KG1 (cell line): ENCODE results near the gene CDC37.
"Not testable (repeated sequence)": the region's sequence is repeated elsewhere in the genome, so short reads cannot be mapped to it uniquely, and the experiment has no call there.

Experiments
- DNase-seq: peaks from one replicate; lab custom pipeline; 2025; lab: John Stamatoyannopoulos, UW

CDC37 gene

DNA sequence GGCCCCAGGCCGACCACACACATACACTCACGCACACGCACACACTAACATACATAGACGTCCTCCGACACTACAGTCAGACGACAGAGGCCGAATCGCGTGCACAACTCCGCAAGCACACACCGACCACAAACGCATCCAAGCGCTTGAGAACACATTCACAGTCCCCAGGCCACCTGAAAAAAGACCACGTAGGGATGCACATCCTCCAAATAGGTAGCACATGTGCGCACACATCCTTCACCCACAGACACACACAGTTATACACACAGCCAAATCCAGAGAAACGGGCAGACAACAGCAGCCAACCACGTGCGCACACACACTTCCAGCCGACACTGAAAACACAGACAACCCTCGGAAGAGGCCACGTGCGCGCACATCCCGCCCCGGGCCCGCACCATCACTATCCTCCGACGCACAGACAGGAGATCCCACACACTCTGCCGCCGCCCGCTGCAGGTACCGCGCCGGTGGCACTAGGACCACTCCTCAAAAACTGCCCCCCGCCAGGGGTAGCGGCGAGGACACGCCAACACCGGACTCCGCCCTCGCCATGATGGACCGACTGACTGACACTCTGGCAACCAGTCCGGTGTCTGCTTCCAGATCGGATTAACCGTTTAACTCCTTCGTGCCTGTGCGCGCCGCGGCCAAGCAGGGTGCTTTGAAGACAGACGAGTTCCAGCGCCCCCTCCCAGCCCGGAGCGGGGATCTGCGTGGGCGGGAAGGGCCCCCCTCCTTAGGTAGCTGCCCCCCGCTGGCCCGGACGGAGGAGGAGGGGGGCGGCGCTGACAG is 16.5 kb upstream of the CDC37 start:
- peak; percentile 21 for DNase-seq

DNA sequence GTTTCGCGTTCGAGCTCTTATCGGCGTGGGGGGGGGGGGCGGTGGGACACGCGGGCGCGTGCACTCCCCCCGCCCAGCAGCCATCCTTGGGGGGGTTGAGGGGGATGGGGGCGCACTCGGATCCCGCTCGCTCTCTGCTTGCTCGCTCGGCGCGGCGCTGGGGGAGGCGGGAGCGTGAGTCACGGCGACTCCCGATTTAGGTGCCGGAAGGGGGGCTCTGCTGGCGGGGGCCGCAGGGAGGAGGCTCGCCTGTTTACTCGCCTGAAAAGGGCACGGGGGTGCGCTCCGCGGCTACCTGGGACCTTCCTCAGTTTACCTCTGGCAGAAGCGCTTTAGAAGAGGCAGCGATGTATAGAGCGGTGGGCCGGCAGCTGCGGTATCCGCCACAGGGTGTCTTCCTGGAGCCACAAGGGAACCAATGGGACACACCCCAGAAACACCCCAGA is 15.9 kb upstream of the CDC37 start:
- no peak for DNase-seq

DNA sequence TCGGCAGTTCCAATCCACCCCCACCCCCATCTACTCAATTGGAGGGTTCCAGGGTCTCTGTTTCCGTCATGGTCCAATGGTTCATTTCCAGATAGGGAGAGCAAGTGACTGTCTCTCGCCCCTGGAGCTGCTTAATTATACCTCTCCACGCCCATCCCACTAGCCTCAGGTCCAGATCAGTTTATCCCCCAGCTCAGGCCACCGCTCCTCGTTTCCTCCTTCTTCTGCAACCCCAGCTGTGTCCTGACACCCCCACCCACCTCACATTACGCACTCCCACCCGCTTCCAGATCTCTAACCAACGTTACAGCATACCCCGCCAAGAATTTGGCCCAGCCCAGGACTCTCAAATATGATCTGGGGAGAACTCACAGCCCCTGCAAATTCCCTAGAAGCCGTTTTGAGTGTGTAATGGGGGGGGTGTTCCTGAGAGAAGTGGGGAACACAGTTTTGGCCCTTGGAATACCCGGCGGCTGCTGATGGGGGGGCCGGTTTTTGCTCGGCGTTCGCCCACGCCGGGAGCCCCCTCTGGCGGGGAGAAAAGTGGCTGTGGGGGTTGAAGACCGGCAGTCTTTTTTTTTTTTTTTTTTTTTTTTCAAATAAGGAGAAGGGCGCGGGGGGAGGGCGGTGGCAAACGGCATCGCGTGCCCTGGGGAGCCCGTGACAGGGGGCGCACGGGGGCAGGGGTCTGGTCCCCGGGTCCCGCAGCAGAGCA is 15.3 kb upstream of the CDC37 start:
- no peak for DNase-seq

DNA sequence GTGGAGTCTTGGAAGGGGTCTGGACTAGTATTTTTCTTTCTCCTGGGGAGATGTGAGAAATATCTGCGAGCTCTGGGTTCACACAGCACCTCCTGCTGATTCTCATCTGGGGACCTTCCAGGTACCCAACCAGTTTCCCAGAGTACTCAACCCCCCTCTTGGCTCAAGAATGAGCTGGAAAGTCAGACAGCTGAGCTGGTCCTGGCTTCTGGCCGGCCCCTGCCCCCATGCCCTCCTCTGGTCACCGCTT is 14.8 kb upstream of the CDC37 start:
- no peak for DNase-seq

DNA sequence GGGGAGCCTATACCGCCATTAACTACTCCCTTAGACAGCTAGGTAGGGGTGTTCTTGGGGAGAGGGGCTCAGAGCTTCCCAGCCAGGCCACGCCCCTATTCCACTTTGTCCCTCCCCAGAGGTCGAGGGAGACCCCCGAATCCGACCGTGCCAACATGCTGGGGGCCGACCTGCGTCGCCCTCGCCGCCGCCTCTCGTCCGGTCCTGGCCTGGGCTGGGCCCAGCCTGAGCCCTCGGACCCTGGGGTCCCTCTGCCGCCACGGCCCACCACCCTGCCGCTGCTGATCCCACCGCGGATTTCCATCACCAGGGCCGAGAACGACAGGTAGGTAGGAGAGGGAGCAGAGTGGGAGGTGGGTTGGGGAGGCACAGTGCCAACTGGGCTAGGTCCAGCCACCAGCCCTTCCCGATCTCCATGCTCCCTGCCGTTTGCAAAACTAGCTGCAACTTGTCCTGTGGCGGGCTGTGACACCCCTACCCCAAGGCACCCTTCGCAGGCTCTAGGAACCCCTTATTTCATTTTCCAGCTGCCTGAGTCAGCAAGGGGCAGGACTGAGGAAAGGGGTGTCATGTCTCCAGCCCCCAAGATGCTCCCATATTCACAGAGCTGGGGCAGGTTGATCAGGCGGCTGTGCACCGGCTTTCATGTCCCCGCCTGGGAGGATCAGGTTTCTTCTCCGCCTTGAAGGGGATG is 14.3 kb upstream of the CDC37 start:
- no peak for DNase-seq

DNA sequence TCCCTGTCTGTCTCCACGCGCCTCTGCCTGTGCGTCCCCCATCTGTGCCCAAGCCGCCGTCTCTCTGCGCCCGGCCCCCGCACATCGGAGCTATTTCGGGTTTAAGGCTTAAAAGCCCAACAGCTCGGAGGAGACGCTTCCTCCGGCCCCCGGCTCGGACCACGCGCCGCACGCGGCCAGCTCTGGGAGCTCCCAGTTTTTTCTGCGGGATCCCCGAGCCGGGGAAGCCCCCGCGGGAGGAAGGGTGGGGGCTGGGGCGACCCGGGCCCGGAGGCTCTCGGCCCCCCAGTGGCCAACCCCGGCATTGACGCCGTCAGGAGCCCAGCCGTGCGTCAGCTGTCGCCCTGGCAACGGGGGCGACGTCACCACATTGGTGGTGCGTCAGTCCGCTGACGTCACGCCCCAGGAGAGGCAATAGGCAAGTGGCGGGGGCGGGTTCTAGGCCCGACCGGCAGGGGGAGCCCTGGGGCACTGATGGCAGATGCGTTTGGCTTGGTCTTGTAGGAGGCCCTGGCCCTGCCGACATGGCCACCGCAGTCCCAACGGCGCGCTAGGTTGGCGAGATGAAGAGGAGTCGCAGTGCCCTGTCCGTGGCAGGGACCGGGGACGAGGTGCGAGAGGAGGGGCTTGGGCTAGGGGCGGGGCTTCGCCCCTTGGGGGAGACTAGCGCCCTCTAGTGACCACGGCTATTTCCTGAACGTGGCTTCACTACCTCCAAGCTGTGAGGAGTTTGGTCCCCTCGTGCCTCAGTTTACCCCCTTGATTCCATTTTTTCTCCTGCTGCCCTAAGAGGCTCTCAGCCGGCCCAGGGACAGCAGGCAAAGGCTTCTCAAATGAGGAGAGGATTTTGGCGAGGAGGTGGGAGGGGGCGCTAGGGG is 13.3 kb upstream of the CDC37 start:
- peak; percentile 88 for DNase-seq

DNA sequence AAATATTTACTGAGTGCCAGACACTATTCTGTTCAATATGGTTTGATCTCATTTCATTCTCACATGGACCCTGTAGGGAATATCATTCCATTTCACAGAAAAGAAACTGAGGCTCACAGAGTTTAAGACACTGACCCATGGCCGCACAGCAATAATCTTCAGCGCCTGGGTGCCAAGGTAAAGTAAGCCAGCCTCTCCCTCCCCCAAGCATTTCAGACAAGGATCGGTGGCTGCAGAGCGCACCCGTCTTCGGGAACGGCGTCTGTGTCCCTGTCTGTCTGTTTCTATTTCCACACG is 12.7 kb upstream of the CDC37 start:
- DNase-seq, result no peak

DNA sequence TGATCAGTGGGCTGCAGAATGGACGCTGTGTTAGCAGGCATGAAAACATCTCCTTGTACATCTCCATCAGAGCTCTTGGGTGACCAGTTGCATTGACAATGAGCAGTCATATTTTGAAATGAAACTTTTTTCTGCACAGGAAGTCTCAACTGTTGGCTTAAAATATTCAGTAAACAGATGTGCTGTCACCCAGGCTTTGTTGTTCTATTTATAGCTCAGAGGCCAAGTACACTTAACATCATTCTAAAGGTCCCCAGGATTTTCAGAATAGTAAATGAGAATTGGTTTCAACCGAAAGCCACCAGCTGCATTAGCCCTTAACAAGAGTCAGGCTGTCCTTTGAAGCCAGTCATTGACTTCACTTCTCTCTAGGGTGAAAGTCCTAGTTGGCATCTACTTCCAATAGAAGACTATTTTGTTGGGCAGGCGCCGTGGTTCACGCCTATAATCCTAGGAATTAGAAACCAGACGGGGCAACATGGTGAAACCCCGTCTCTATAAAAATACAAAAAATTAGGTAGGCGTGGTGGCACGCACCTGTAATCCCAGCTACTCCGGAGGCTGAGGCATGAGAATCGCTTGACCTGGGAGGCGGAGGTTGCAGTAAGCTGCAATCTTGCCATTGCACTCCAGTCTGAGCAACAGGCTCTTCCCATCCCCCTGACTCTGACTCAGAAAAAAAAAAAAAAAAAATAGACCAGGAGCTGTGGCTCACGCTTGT is 9.1 kb upstream of the CDC37 start:
- DNase-seq, result no peak

DNA sequence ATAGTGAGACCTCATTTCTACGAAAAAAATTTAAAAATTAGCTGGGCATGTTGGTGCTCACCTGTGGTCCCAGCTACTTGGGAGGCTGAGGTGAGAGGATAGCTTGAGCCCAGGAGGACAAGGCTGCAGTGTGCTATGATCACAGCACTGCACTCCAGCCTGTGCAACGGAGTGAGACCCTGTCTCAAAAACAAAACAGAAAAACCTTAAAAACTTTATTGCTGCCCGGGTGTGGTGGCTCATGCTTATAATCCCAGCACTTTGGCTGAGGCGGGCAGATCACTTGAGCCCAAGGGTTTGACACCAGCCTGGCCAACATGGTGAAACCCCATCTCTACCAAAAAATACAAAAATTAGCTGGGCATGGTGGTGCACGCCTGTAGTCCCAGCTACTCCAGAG is 7.9 kb upstream of the CDC37 start:
- DNase-seq, result not testable (repeated sequence)

DNA sequence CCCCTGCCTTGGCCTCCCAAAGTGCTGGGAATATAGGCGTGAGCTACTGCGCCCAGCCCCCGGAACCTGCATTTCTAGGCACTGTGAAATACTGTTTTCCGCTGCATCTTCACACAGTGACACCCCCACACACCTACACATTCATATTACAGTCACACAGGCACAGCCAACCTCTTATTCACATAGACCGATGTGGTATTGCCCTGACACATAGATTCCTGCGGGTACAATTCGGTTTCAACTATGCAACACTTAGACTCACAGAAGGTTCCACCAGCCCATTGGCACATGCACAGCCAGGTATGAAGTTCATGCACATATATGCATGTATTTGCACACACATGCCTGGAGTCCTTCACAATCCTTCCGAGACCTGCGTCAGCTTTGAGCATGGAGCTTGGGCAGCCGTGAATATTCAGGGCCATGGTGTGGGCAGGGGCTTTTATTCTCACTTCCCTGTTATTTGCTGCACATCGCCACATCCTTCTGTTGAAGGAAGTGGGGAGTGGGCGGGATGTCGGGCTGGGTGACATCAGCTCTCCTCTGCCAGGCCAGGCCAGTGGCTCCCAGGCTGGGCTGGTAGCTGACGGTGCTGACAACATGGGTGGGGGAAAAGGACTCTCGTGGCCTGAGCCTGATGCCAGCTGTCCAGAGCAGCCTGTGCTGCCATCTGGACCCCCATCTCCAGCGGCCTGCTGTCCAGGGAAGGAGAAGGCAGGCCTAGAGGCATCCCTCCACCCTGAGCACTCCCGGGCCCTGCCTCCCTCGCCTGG is 5.4 kb upstream of the CDC37 start:
- peak; percentile 62 for DNase-seq

DNA sequence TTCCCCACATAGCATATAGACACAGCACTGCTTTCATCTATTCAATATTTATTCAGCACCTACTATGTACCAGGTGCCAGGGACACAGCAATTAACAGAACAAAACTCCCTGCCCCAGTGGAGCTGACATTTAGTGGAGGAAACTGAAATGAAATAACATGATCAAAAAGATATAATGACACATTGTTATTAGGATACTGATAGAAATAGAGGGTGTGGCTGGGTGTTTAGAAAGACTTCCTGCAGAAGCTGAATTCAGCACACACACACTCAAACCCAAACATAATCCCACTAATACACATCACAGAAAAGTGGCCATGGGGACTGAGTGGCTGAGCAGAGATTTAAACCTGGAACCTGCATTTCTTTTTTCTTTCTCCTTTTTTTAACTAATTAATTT is 3.8 kb upstream of the CDC37 start:
- DNase-seq, result no peak

DNA sequence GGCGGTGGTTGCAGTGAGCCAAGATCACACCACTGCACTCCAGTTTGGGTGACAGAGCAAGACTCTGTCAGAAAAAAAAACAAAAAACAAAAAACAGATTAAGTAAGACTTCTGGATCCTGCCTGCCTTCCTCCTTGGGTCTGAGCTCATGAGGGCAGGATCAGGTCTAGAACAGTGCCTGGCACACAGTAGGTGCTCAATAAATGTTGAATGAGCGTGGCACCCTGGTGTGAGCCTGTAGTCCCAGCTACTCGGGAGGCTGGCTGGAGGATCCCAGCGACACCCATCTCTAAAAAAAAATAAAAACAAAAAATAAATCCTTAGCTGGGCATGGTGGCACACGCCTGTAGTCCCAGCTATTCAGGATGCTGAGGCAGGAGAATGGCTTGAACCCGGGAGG is 2.8 kb upstream of the CDC37 start:
- DNase-seq, result no peak

DNA sequence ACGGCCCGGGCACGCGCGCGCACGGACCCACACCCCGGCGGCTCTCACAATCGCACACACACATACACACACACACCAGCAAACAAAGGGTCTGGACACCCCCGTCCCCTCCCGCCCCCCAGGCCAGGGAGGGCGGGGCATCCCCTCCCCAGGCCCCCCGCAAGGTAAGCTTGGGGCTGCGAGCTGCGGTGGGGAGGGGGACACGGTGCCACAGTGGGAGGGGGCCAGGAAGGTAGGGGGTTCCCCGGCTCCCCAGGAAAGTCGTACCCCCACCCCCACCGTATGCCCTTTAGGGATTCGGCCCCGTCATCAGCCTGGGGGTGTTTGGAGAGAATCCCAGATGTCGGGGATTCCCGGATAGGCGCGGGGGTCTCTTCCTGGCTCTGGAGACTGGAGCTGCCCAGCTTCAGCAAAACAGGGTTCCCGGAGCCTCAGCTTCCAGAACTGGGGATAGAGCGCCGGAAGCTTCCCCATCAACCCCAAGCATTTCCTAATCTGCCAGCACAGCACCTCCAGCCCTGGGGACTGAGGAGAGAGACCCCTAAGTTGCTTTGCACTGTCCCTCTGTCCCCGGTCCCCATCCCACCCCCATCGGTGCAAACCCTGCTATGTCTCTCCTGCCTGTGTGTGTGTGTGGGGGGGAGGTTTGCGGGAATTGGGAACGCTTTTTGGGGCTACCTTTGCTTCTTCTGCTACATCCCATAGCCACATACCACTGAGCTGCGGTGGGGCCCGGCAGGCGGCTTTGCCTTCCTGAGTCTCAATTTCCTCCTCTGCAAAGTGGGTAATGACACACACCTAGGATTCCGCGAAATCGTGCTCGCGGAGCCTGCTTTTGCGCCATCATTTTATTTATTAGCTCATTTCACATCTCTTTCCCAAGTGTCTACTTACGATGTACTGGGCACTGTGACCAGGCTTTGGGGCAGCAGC is 1.8 kb upstream of the CDC37 start:
- DNase-seq, result no peak

DNA sequence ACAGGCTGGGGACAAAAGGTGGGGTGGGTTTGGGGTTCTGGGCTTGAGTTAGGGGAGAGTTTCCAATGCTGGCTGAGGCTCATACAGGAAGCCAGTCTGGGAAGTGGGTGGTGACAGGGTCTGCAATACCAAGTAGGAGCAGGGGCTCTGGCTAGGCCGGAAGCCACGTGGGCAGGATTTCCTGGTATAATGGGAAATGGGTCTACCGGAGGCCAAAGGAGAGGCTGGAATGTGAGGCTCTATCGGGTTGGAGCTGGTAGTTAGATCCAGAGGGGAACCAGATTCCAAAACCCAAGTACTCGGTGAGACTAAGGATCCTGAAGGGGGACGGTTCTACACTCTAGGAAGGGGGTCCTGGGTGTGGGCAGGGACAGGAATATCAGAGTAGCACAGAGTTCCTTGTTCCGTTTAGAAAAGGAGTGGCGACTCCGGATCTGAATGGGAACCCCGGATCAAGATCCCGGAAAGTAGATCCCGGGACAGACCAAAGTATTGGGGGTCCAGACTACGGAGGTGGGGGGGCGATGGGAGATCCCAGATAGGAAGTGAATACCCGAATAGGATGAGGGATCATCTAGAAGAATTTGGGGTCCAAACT is 802 bp downstream of the CDC37 start:
- no peak for DNase-seq

DNA sequence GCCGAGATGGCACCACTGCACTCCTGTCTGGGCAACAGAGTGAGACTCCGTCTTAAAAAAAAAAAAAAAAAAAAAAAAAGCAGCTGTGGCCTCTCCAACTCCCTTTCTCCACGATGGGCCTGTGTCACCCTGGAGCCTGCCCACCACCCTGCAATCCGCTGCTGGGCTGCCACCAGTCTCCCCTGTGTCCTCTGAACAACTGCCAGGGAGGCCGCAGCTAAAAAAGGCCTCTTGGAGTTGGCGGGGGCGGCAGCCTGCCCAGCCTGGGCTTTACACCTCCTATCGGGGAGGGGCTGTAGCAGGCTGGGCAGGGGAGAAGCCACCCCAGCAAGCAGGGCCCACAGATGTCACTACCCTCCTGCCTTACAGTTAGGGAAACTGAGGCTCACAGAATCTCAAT is 3.5 kb downstream of the CDC37 start:
- DNase-seq, result no peak

DNA sequence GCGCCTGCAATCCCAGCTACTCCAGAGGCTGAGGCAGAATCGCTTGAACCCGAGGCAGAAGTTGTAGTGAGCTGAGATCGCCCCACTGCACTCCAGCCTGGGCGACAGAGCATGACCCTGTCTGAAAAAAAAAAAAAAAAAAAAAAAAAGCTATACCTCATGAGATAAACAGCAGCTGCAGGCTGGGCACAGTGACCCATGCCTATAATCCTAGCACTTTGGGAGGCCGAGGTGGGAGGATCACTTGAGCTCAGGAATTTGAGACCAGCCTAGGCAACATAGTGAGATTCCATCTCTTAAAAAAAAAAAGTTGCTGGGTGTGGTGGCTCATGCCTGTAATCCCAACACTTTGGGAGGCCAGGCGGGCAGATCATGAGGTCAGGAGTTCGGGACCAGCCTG is 4.0 kb downstream of the CDC37 start:
- DNase-seq, result not testable (repeated sequence)

DNA sequence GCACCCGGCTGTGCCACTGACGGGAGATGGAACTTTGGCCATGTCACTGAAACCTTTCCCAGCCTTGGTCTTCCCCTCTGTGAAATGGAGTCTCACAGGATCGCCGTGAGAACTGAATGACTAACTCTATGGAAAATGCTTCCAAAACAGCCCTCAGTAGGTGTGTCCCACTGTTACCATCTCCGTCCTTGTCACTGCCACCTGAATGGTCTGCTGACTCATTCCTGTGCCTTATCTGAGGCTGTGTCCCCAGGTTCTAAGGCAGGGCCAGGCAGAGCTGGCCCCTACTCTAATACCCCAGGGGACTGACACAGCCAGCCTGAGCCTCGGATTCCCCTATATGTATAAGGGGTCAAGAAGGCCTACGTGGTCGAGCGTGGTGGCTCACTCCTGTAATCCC is 4.5 kb downstream of the CDC37 start:
- no peak for DNase-seq

DNA sequence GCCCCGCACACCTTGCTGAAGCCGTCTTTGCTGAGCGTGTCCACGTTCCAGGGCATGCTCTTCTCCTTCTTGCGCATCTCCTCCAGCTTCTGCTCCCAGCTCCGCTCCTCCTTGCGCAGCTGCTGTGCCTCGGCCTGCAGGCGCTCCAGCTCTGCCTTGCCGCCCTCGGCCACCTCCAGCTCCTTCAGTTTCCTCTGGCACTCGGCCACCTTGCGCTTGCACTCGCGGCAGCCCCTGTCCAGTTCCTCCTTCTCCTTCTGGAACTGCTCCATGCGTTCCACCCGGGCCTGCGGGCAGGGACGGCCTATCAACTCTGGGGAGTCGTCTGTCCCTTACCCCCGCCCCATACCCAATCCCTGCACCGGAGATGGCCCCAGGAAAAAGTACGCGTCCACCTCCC is 7.4 kb downstream of the CDC37 start:
- no peak for DNase-seq

DNA sequence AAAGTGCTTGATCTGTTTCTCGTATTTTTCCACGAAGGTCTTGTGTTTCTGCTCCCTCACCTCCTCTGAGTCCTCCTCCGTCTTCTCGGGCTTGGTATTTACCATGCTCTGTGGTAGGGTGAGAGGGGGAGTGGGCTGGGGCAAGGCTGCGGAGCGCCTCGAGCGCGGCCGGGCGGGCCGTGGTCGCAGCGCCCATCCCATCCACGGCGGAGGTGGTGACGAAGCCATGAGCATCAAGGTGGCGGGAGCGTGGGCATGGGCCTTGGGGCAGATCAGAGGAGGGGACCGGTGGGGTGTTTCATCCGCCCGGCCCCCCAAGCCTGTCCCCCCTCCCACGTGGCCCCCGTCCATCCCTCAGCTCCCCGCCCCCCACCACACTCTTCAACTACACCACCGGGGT is 7.9 kb downstream of the CDC37 start:
- no peak for DNase-seq

DNA sequence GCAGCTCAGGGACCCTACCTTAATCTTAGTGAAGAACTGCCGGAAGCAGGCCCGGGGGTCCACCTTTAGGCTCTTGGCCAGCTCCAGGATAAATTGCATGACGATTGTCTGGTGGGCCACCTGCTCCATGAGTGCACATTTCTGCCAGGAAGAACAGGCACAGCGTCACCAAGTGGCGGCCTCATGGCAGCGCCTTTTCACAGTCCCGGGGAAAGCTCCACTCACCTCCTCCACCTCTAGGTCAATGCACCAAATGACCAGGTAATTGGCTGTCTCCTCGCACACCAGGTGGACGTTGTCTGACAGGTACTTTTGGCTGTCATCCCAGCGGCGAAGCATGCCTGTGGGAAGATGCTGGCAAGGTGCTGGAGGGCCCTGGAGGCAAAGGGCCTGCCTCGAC is 8.3 kb downstream of the CDC37 start:
- no peak for DNase-seq
